GM12878 (cell line): ENCODE results near the gene FAHD1. TPM values are rescaled to one million over a fixed set of nuclear protein-coding genes. Genes with fewer than 3 reads are reported as not detected.
A peak's percentile ranks its signal among the peaks of the same experiment; 100 is the strongest.

Experiments used
- ATAC-seq: fragments of 200-7000 bp; cut with Tn5 transposase; 3 replicates; pipeline ENCODE4 v1.9.1; 2020; ENCODE audit warnings: mild to moderate bottlenecking, moderate library complexity
- BruUV-seq: library from RNA; stranded (reverse); fragments of 400-500 nt; replicated peaks from 2 replicates; lab custom pipeline; 2021; lab: Mats Ljungman, UMichigan
- CTCF ChIA-PET: fragments of 300-600 bp; sonication (Branson Sonifier 250); formaldehyde crosslinking; extraction: SDS; loops from one replicate; lab custom pipeline; 2021; ENCODE audit warnings: inconsistent platforms; lab: Yijun Ruan, JAX
- POLR2A ChIA-PET: fragments of 350-600 bp; formaldehyde crosslinking; extraction: SDS; loops from one replicate; lab custom pipeline; 2021; ENCODE audit warnings: inconsistent platforms; lab: Charles Lee
- RAD21 ChIA-PET: fragments of 300-600 bp; sonication (Branson Sonifier 250); formaldehyde crosslinking; loops from one replicate; lab custom pipeline; 2023; ENCODE audit warnings: antibody characterized with exemption; ENCODE audit not compliant: unreplicated experiment; lab: Charles Lee
- SMC1A ChIA-PET: fragments of 300-600 bp; sonication (Branson Sonifier 250); formaldehyde crosslinking; loops from one replicate; lab custom pipeline; 2023; ENCODE audit not compliant: unreplicated experiment, uncharacterized antibody; lab: Charles Lee
- DNase-seq: peaks from one replicate; pipeline ENCODE4 v3.0.0-alpha.2; 2011; ENCODE audit warnings: low read depth, low spot score
- FAIRE-seq: peaks from 3 replicates; lab custom pipeline; 2011; peaks lifted over from hg19 to GRCh38; lab: Jason Lieb, UNC
- H2AFZ ChIP-seq: 2 replicates; pipeline ENCODE4 v1.6.0; 2011; ENCODE audit warnings: low read depth, low read length, control low read depth; ENCODE audit not compliant: control insufficient read depth
- H3K27ac ChIP-seq: 2 replicates; pipeline ENCODE4 v1.5.1; 2011; ENCODE audit warnings: control low read depth; ENCODE audit not compliant: control insufficient read depth, insufficient read depth
- H3K27me3 ChIP-seq, 2 experiments: replicated peaks in 1 of 2; 2 replicates each; pipeline versions ENCODE4 v1.6.0 to v1.6.1; 2011; ENCODE audit warnings: low read length in 1 of 2; ENCODE audit not compliant: control insufficient read depth in 2 of 2, insufficient read depth in 2 of 2
- H3K36me3 ChIP-seq, 2 experiments: 2 replicates each; pipeline ENCODE4 v1.5.1; 2011; ENCODE audit warnings: low read length in 1 of 2; ENCODE audit not compliant: control insufficient read depth in 2 of 2, insufficient read depth in 2 of 2
- H3K4me1 ChIP-seq: 2 replicates; pipeline ENCODE4 v1.6.1; 2011; ENCODE audit warnings: mild to moderate bottlenecking, low read length, moderate library complexity, mixed read lengths; ENCODE audit not compliant: control insufficient read depth, insufficient read depth
- H3K4me2 ChIP-seq: 2 replicates; pipeline ENCODE4 v1.6.0; 2011; ENCODE audit warnings: control low read depth; ENCODE audit not compliant: control insufficient read depth, insufficient read depth
- H3K4me3 ChIP-seq: fragments of 200-600 bp; sonication (generic); 2 replicates; pipeline ENCODE4 v1.5.1; 2016
- H3K79me2 ChIP-seq: 2 replicates; pipeline ENCODE4 v1.6.0; 2011; ENCODE audit warnings: low read length; ENCODE audit not compliant: control insufficient read depth, insufficient read depth
- H3K9ac ChIP-seq: 2 replicates; pipeline ENCODE4 v1.8.0; 2011; ENCODE audit warnings: low read length, control low read depth, mixed read lengths; ENCODE audit not compliant: control insufficient read depth, insufficient read depth
- H3K9me3 ChIP-seq: replicated peaks from 3 replicates; pipeline ENCODE4 v1.5.1; 2011; ENCODE audit warnings: mild to moderate bottlenecking, low read length; ENCODE audit not compliant: control insufficient read depth, insufficient read depth
- H4K20me1 ChIP-seq: 2 replicates; pipeline ENCODE4 v1.6.0; 2011; ENCODE audit not compliant: control insufficient read depth, insufficient read depth
- MTA3 ChIP-seq: IDR thresholded peaks from 2 replicates; pipeline ENCODE4 v1.6.1; 2012; ENCODE audit warnings: low read length, inconsistent platforms, borderline replicate concordance
- ZBED1 ChIP-seq: IDR thresholded peaks from 2 replicates; pipeline ENCODE4 v1.6.1; 2016; ENCODE audit warnings: borderline replicate concordance
- WGBS: methylation state at CpG from one replicate; pipeline ENCODE4 v1.1.6; 2016; ENCODE audit warnings: low lambda C conversion rate; ENCODE audit not compliant: insufficient replicate concordance, insufficient coverage; ENCODE audit errors: missing lambda C conversion rate; 5-methylcytosine and 5-hydroxymethylcytosine counted together
- in situ Hi-C: fragments of 300-500 bp; cut with MboI; formaldehyde crosslinking; loops from 9 replicates; pipeline ENCODE4 v1.14.3; 2018; ENCODE audit warnings: mixed read lengths
- intact Hi-C: fragments of 100-400 bp; cut with micrococcal nuclease; formaldehyde crosslinking; loops from one replicate; pipeline ENCODE4 v1.14.2; 2022; ENCODE audit not compliant: unreplicated experiment
- polyA plus RNA-seq, 11 experiments: library from polyadenylated mRNA; depleted of rRNA in 4 of 11; unstranded in 6 of 11; stranded (reverse) in 5 of 11; fragments of >200 nt; fragmentation: Nextera tagmentation in 4 of 11; fragmentation: Illumina TruSeq in 1 of 11; extraction: Ambion mirVana in 4 of 11; extraction: Trizol in 1 of 11; gene quantifications; 1 replicate in 1 of 11; 2 replicates in 10 of 11; pipeline versions ENCODE4 v1.2.1 to v1.2.3, GENCODE V29; 2011 to 2016; ENCODE audit warnings: inconsistent platforms in 2 of 11, missing spikeins in 2 of 11, low read depth in 1 of 11
- total RNA-seq, 4 experiments: library from RNA; depleted of rRNA in 3 of 4; stranded (reverse); fragments of >200 nt in 3 of 4; fragmentation: Illumina TruSeq in 1 of 4; extraction: Trizol in 1 of 4; gene quantifications; 2 replicates each; pipeline versions ENCODE4 v1.2.1 to v1.2.3, GENCODE V29; 2013 to 2021
- TF ChIP-seq, protein P1 (sequence below): fragments of 450-650 bp; IDR thresholded peaks from 2 replicates; pipeline ENCODE4 v1.6.1; 2017; ENCODE audit warnings: borderline replicate concordance

The FAHD1 gene
- total and polyA plus RNA-seq, 10 of the 15 experiments (the other 5 are each of a cell fraction or from before 2014, with no cell fraction given) = 4.3 to 43.0 (median 18.8) TPM

DNA sequence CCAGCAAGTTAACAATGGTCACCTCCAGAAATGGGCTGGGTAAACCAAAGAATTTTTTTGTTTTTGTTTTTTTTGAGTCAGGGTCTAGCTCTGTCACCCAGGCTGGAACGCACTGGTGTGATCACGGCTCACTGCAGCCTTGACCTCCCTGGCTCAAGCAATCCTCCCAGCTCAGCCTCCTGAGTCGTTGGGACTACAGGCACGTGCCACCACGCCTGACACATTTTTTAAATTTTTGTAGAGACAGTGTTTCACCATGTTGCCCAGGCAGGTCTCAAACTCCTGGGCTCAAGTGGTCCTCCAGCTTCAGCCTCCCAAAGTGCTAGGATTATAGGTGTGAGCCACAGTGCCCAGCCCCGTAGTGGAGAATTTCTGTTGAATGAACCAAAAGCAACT is 46.3 kb upstream of the FAHD1 start:
- no peak overlapping the region for H2AFZ ChIP-seq
- no peak overlapping the region for H3K4me3 ChIP-seq
- H3K9ac ChIP-seq = no peak overlapping the region
- no peak overlapping the region for H3K27ac ChIP-seq
- CTCF ChIA-PET = interaction anchor here (0.6 kb wide), 1 partner anchor 8 kb away, joined by 3 read pairs; the partner anchor contains the start of genes EME2 and MRPS34
- ATAC-seq = no peak
- peak; percentile 3; the same call in 1 of the 2 replicates for TF ChIP-seq ZBED1
- TF ChIP-seq, protein P1, sequence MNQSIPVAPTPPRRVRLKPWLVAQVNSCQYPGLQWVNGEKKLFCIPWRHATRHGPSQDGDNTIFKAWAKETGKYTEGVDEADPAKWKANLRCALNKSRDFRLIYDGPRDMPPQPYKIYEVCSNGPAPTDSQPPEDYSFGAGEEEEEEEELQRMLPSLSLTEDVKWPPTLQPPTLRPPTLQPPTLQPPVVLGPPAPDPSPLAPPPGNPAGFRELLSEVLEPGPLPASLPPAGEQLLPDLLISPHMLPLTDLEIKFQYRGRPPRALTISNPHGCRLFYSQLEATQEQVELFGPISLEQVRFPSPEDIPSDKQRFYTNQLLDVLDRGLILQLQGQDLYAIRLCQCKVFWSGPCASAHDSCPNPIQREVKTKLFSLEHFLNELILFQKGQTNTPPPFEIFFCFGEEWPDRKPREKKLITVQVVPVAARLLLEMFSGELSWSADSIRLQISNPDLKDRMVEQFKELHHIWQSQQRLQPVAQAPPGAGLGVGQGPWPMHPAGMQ = no peak
- TF ChIP-seq, all 136 proteins: peak for 1
- intact Hi-C loops = no loop called here
- ChIA-PET RAD21 (no interaction called here), SMC1A (no interaction called here), POLR2A (no interaction called here)
- FAIRE-seq (no peak), DNase-seq (no peak)
- Histone ChIP-seq H3K4me2 (peak overlapping the region; percentile 77), H3K9me3 (no peaks in the 10 kb centered on the region), H3K79me2 (peaks cover 15% of the 10 kb centered on the region), H3K36me3 (peaks cover 8% of the 10 kb centered on the region in 2 experiments; a peak in 3 of 4 replicates), H3K27me3 (no peaks in the 10 kb centered on the region), H3K4me1 (peaks cover 6% of the 10 kb centered on the region; the same call in 1 of the 2 replicates), H4K20me1 (no peaks in the 10 kb centered on the region)
- BruUV-seq = TSS peak; percentile 63
- in situ Hi-C loops = no loop called here
- WGBS = 89% methylated on average over 6 of the region's 6 CpGs

DNA sequence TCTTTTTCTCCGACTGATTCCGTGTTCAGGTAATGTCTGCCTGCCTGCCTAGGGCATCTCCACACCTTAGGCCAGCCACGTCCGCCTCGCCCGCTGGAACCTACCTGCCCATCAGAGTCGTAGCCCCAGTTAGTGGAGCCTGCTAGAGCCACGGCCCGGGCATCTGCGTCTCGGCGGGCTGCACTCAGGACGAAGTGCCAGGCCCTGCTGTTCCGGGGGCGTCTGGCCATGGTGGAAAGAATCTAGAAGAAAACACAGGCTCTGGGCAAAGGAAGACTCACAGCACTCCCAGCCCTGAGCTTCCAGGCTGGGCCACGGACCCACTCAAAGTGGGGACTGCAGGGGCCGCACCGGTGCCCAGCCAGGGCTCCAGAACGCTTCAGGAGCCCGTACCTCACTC is 45.8 kb upstream of the FAHD1 start:
- FAIRE-seq = no peak
- no peak for DNase-seq
- Histone ChIP-seq H3K4me3 (peak overlapping the region; percentile 94; the same call in 1 of the 2 replicates), H3K4me1 (peaks cover 6% of the 10 kb centered on the region; the same call in 1 of the 2 replicates), H3K27ac (no peak overlapping the region), H3K27me3 (no peaks in the 10 kb centered on the region), H3K4me2 (peak overlapping the region; percentile 77)
- no peak for ATAC-seq
- ChIA-PET CTCF (interaction anchor here (0.6 kb wide), 1 partner anchor 9 kb away, joined by 3 read pairs; the partner anchor contains the start of genes EME2 and MRPS34), POLR2A (interaction anchor here (2.5 kb wide), 1 partner anchor 9 kb away, joined by 39 read pairs; the partner anchor contains the start of genes EME2, MRPS34 and NME3), SMC1A (no interaction called here), RAD21 (no interaction called here)
- no TSS peak for BruUV-seq
- in situ Hi-C loops = no loop called here
- TF ChIP-seq MTA3 (no peak), ZBED1 (peak; percentile 10; the same call in 1 of the 2 replicates)
- TF ChIP-seq, all 136 proteins: peak for 1
- peaks cover 4 to 8% of the 10 kb centered on the region in 2 experiments; a peak in 3 of 4 replicates for H3K36me3 ChIP-seq
- H4K20me1 ChIP-seq = no peaks in the 10 kb centered on the region
- peak overlapping the region; percentile 71 for H3K9ac ChIP-seq
- no peak overlapping the region for H2AFZ ChIP-seq
- intact Hi-C loops = no loop called here
- H3K79me2 ChIP-seq = peaks cover 15% of the 10 kb centered on the region
- no peaks in the 10 kb centered on the region for H3K9me3 ChIP-seq
- WGBS = 85% methylated on average over 19 of the region's 20 CpGs
